Activated CD4-positive, alpha-beta T cell treated with anti-CD3 and anti-CD28 coated beads for 48 hours (primary cell): ENCODE results near the gene AREG.

Experiments used
- DNase-seq: peaks from one replicate; pipeline ENCODE4 v3.0.0-alpha.2; 2020

AREG gene

GRCh38 chr4:74433541-74434172 lies 11.3 kb upstream of the AREG start:
- no peak for DNase-seq

GRCh38 chr4:74435296-74435695 lies 9.6 kb upstream of the AREG start:
- DNase-seq = no peak

DNA sequence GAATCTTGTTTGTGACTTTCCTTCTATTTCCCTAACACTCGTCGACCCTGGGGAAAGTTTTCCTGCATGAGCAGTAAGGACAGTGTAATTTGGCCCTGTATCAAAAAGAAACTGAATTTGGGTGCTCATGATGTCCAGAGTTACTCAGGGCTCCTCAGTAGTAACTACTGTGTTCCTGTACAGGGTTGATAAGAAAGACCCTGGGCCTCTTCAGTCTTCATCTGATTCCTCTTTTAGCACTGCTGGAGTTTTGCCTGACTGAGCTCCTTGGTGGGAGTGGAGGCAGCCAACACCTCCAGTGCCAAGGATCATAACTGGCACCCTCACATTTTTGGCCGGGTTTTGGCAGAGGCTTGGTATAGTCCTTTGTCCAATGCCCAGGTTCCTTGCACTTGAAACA lies 7.1 kb upstream of the AREG start:
- no peak for DNase-seq

DNA sequence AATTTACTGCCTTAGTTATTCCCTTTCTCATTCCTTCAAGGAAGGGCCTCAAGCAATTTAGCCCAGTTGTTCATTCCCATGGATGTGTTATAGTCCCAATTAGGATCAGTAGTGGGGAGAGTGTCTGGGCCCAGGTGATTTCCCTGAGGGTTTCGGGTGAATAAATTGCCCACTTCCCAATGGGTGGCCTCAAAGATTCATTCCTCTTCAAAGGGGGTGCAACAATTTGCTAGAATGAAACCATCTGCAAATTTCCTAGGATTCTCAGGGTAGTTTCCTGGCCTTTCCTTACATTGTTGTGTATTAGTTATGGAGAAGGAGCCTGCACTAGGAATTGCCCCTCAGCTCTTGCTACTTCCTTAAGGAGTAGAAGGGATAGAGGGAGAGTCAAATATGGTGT lies 6.3 kb upstream of the AREG start:
- no peak for DNase-seq

DNA sequence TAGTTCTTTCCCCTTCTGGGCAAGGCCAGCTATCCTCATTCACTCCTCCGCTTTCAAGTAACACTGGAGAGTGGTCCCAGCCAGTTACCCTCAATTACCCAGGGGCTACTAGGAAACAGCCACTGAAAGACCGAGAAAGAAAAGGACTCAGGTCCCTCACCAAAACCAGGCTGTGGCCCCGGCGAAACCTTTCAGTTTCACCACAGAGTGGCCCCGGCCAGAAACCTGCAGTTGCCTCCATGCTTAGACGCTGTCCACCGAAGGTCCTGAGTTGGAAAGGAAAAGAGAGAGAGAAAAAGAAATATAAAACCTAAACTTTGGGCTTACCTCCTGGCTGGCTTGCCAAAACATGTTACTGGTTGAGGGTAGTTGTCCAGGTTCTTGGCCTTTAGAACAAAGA lies 5.0 kb upstream of the AREG start:
- DNase-seq = no peak

DNA sequence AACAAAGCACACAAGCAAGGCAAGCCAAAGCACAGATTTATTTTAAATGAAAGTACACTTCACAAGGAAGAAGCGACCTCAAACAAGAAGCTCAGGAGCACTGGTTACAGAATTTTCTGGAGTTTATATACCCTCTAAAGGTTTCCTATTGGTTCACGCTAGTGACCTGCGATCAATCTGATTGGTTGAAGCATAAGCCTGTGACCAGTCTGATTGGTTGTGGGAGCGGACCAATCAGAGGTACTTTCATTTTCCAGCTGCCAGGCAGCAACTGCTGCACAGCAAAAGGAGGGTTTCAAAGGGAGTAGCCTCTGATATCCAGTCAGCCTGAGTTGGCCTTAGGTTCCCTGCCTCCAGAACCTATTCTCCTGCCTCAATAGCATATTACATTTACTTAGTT lies 4.6 kb upstream of the AREG start:
- no peak for DNase-seq

- no peak for DNase-seq
Observed at GRCh38 chr4:74441744-74442143, 3.2 kb upstream of the AREG start.

GRCh38 chr4:74446193-74446868 lies 1.4 kb downstream of the AREG start:
- no peak for DNase-seq

GRCh38 chr4:74446896-74447295 lies 2.0 kb downstream of the AREG start:
- no peak for DNase-seq

DNA sequence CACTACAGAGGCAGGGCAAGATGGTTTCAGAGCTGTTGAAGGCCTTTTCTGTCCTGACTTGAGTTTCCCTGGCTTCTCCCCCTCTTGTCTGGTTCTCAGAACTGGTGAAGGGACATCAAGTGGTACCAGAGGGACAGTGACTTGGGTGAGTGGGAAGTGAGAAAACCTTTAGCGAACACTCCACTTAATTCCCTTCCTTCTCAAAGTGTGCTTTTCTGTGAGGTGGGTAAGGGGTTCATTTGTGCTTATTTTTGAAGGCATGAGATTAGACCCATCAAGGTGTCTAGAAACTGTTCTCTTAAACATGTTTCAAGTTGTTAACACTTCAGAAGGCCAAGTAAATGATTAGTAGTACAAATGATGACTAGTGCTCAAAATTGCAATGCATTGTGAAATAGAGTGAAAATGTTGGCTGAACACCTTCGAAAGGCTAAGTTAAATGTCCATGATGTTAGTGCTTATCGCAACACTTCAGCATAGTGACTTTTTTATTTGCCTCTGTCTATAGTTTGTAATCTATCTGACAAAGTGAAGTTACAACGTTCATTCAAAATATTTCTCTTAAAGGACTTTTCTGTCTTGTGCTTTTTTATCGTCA lies 2.8 kb downstream of the AREG start:
- DNase-seq = no peak

DNA sequence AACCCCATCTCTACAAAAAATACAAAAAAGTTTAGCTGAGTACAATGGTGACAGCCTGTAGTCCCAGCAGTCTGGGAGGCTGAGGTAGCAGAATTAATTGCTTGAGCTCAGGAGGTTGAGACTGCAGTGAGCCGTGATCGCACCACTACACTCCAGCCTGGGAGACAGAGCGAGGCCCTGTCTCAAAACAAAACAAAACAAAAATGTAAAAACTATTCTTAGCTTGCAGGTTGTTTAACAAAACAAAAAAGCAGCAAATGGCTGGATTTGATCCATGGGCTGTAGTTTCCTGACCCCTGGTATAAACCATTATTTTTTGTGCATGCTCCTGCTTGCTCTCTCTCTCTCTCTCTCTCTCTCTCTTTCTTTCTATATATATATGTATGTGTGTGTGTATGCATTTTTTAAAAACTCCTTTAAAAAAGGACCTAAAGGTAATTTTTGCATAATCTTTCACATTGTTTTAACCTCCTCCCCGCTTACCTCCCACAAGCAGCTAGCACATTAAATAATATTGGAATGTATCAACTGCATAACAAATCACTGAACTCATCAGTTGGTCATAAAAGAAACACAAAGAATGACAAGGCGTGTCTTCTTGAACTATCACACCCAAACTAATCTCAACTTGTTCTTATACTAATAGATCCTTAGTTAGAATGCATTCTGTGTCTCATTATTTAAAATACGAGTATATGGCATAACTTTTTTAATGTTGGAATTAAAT lies 4.8 kb downstream of the AREG start:
- DNase-seq = no peak

GRCh38 chr4:74450298-74450683 lies 5.4 kb downstream of the AREG start:
- no peak for DNase-seq

DNA sequence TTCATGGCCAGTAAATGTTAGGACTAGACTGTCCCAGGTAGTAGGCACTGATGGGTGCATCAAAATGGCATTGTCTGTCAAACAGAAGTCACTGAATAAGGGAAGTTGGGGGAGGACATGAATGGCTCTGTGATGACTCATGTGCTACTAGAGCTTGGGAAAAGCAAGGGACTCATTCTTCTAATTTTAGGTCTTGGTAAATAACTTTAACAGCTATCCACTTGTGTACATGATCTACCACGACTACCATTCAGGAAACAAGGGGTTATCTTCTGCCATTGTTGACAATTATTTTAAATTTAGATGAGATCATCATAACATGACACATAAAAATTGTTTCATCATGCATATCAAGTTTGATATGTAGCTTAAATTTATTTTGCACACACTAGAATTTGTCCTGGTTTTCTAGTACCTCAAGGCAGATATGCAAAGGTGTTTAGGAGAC lies 6.3 kb downstream of the AREG start:
- DNase-seq = no peak

DNA sequence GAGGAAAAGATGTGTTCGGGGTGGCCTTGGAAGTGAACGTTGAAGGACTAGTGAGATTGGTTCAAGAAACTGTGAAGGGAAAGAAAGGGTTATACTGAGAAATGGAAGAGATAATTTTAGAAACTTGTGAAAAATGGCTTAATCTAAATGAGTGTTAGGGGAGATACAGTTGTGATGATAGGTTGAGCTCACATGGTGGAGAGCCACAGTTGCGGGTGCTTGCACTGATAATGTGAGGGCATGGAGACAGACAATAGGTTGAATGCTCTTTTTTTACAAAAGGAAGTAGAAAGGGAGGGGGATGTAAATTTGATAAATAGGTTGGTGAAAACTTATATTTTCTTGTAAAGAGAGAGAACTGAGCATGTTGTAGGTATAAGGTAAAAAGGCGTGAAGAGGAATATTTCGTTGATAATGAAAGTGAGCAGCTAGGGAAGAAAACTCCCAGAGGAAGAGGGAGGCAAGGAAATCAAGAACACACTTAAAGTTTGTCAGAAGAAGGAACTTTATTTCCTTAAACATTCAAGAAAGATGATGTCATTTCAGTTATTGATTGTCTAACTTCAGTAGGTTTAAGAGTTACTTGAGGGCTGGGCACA lies 8.2 kb downstream of the AREG start:
- DNase-seq = no peak

- DNase-seq = no peak
Observed at GRCh38 chr4:74453829-74454742, 9.2 kb downstream of the AREG start.

DNA sequence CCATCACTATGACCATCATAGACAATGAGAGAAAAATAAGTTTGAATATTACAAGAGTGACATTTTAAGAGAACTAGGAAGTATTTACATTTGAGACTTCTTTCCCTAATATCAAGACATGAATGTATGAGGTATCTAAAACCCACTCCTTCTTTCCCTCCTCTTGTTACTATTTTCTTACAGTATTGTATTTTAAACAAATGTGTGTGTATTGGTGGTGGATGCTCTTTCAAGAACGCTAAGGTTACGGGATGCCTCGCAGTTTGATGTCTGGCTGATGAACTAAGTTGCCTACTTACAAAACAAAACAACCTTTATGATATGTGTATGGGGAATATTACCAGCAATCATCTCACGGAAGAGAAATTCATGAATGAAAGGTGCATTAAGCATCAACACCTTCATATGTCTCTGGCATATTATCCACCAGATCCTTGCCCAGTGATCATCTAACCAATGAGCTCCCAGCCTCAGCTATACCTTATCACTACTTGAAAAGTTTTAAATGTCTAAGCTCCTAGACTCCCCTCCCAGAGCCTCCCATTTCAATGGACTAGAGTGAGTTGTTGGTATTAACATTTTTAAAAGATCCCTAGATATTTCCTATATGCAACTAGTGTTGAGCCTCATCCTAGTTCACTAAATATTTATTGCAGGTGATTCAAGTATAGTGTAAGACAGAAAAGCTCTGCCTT lies 10.6 kb downstream of the AREG start:
- DNase-seq = no peak

DNA sequence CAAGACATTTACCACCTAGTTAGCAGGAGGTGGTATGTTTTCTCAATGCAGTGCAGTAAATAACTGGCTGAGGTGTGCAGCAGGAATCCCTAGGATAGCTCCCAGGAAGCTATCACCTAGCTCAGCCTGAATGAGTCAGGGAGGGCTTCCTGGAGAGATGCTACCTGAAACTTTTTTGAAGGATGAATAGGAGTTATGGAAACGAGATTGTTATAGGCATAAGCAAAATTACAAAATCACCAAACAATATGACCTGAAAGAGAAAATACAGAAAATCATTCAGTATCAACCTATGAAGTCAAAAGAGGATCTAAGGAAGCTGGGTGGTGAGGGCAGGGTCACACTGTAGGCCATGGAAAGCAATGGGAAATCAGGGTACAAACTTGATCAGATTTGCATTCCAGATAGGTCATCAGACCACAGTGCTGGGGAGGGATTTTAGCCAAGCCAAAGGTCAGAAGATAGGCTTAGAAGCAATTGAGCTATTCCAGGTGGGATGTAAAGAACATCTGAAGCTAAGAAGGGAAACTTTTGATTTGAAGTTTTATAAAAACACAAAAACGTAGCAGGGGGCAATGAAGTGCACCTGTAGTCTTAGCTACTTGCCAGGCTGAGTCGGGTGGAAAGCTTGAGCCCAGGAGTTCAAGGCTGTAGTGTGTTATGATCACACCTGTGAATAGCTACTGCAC lies 11.3 kb downstream of the AREG start:
- DNase-seq = no peak

DNA sequence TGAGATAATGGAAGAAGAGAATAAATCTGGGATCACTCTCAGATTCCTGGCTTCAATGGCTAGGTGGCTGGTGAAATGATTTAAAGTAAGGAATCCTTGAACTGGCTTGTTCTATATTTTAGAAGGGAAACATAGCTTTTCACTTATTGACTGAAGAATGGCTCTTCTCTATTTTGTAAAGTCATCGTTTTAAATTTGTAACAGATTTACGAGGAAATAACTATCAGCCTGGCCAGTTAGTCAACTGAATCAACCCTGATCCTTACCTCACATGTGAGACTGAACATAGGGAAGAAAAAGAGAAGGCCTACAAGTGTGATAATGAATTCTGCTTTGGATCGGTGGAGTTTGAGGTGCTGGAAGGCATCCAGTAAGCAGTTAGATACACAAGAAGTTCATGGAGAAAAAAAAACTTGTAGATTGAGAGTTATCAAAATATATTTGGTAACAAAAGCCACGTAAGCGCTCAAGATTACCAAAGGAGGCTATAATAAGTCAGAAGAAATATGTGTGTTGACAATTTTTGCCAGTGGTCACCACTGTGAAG lies 12.0 kb downstream of the AREG start:
- no peak for DNase-seq

GRCh38 chr4:74460833-74461232 lies 15.9 kb downstream of the AREG start:
- DNase-seq = no peak

DNA sequence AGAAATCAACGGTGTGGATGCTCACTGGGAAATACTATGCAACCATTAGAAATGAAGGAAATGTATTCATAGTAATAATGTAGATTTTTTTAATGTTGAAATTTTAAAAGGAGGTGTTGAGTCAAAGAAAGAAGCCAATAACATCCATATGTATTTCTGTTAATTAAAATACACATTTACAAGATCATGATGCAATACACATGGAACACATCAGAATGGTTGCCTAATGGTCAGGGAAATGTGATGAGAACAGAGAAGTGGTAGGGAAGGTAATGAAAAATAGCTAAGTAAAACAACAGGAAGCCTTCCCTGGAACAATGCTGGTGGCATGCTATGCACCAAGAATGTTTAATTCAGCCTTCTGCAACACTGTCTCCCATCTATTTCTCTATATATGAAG lies 18.2 kb downstream of the AREG start:
- no peak for DNase-seq

DNA sequence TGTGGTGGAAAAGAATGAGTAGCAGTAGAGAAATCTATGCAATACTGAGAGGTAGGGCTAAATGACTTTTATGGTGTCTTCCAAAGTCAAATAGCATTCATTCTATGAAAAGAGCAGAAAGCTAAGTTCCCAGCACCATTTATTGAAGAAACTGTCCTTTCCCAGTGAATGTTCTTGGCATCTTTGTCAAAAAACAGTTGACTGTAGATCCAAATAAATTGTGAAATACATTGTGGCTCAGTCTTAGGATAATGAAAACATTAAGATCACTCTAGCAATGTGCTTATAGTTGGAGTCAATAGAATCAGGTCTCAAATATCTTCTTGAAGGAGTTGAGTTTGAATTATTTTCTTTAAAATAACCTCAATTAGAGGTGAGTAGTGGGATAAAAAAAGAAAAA lies 19.4 kb downstream of the AREG start:
- DNase-seq = no peak
